ENCODE data around the gene POLR2H.

GRCh38 chr3:184347321-184348056 lies 14.0 kb upstream of the POLR2H start:
- TF ChIP-seq CTCF (IDR thresholded peaks at IDR 0.05), result no peak
- TF ChIP-seq POLR2A (IDR thresholded peaks at IDR 0.05), result no peak
